Measurements from ENCODE around the gene FAM117B.
"Not testable (repeated sequence)": the region's sequence is repeated elsewhere in the genome, so short reads cannot be mapped to it uniquely, and the experiment has no call there.

The FAM117B gene

GRCh38 chr2:202703091-202703490, 68.3 kb downstream of the FAM117B start:
- no peak for DNase-seq (ENCODE audit: low spot score)

- no peak for DNase-seq (ENCODE audit: low spot score)
Observed at GRCh38 chr2:202704248-202704647, 69.5 kb downstream of the FAM117B start.

GRCh38 chr2:202705446-202706020, 70.8 kb downstream of the FAM117B start:
- DNase-seq (ENCODE audit: low spot score) = no peak

- not testable (repeated sequence) for DNase-seq (ENCODE audit: low spot score)
Observed at GRCh38 chr2:202714971-202715935, 80.5 kb downstream of the FAM117B start.

- no peak for DNase-seq (ENCODE audit: low spot score)
Observed at GRCh38 chr2:202716114-202716718, 81.4 kb downstream of the FAM117B start.

- DNase-seq (ENCODE audit: low spot score) = no peak
Observed at GRCh38 chr2:202716953-202717597, 82.3 kb downstream of the FAM117B start.

GRCh38 chr2:202717598-202718310, 83.0 kb downstream of the FAM117B start:
- DNase-seq (ENCODE audit: low spot score) = no peak

GRCh38 chr2:202718614-202719013, 83.8 kb downstream of the FAM117B start:
- DNase-seq (ENCODE audit: low spot score) = no peak

GRCh38 chr2:202720226-202720625, 85.5 kb downstream of the FAM117B start:
- no peak for DNase-seq (ENCODE audit: low spot score)

GRCh38 chr2:202721621-202722020, 86.9 kb downstream of the FAM117B start:
- no peak for DNase-seq (ENCODE audit: low spot score)

GRCh38 chr2:202723746-202724145, 89.0 kb downstream of the FAM117B start:
- DNase-seq (ENCODE audit: low spot score) = no peak

- no peak for DNase-seq (ENCODE audit: low spot score)
Observed at GRCh38 chr2:202726070-202726469, 91.3 kb downstream of the FAM117B start.

- no peak for DNase-seq (ENCODE audit: low spot score)
Observed at GRCh38 chr2:202736826-202737225, 102.1 kb downstream of the FAM117B start.

- no peak for DNase-seq (ENCODE audit: low spot score)
Observed at GRCh38 chr2:202743613-202744012, 108.8 kb downstream of the FAM117B start.

- no peak for DNase-seq (ENCODE audit: low spot score)
Observed at GRCh38 chr2:202749477-202749876, 114.7 kb downstream of the FAM117B start.

GRCh38 chr2:202750763-202751427, 116.1 kb downstream of the FAM117B start:
- no peak for DNase-seq (ENCODE audit: low spot score)

- no peak for DNase-seq (ENCODE audit: low spot score)
Observed at GRCh38 chr2:202752071-202752470, 117.3 kb downstream of the FAM117B start.

GRCh38 chr2:202754936-202755335, 120.2 kb downstream of the FAM117B start:
- no peak for DNase-seq (ENCODE audit: low spot score)

- no peak for DNase-seq (ENCODE audit: low spot score)
Observed at GRCh38 chr2:202756598-202756997, 121.8 kb downstream of the FAM117B start.

GRCh38 chr2:202757339-202757738, 122.6 kb downstream of the FAM117B start:
- DNase-seq (ENCODE audit: low spot score) = no peak

GRCh38 chr2:202758128-202758527, 123.4 kb downstream of the FAM117B start:
- no peak for DNase-seq (ENCODE audit: low spot score)

Measured in hematopoietic multipotent progenitor cell treated with erythropoietin and hydrocortisone succinate and interleukin-3 and kit ligand, for 17 days (in vitro differentiated cells).